GM19463 (cell line): Measurements from ENCODE around the gene GALE.
"Not testable (repeated sequence)": the region's sequence is repeated elsewhere in the genome, so short reads cannot be mapped to it uniquely, and the experiment has no call there.

ENCODE experiments used
- ATAC-seq: cut with Tn5 transposase; IDR thresholded peaks from one replicate; pipeline ENCODE4 v1.9.1; 2021; ENCODE audit warnings: mild to moderate bottlenecking, moderate library complexity; ENCODE audit not compliant: unreplicated experiment

GALE gene

GRCh38 chr1:23800400-23801337 is at the start of gene GALE:
Gene GALE, minus strand, starts transcription at chr1:23800754. Its CDS starts 1,747 bp downstream, at chr1:23799007.
- peak; percentile 92 for ATAC-seq

GRCh38 chr1:23848673-23849616 is 48.4 kb upstream of the GALE start:
- no peak for ATAC-seq

- not testable (repeated sequence) for ATAC-seq
Measured at GRCh38 chr1:23847482-23848095, 47.0 kb upstream of the GALE start.

GRCh38 chr1:23845163-23845562 is 44.6 kb upstream of the GALE start:
- ATAC-seq, result no peak

- no peak for ATAC-seq
Measured at GRCh38 chr1:23843644-23844043, 43.1 kb upstream of the GALE start.

GRCh38 chr1:23838401-23838866 is 37.9 kb upstream of the GALE start:
- peak; percentile 47 for ATAC-seq

GRCh38 chr1:23837908-23838307 is 37.4 kb upstream of the GALE start:
- ATAC-seq, result no peak

- no peak for ATAC-seq
Measured at GRCh38 chr1:23836037-23836436, 35.5 kb upstream of the GALE start.

- ATAC-seq, result not testable (repeated sequence)
Measured at GRCh38 chr1:23834156-23834555, 33.6 kb upstream of the GALE start.

- no peak for ATAC-seq
Measured at GRCh38 chr1:23827717-23828116, 27.2 kb upstream of the GALE start.

- ATAC-seq, result not testable (repeated sequence)
Measured at GRCh38 chr1:23826590-23826989, 26.0 kb upstream of the GALE start.

GRCh38 chr1:23825762-23826522 is 25.4 kb upstream of the GALE start:
- ATAC-seq, result no peak

- peak; percentile 85 for ATAC-seq
Measured at GRCh38 chr1:23825076-23825761, 24.7 kb upstream of the GALE start, which contains the start of gene HMGCL. Gene HMGCL, minus strand, starts transcription at chr1:23825429. Its CDS starts 14 bp downstream, at chr1:23825415.

GRCh38 chr1:23824711-23825075 is 24.1 kb upstream of the GALE start:
- no peak for ATAC-seq

- no peak for ATAC-seq
Measured at GRCh38 chr1:23823767-23824166, 23.2 kb upstream of the GALE start.

GRCh38 chr1:23817633-23818032 is 17.1 kb upstream of the GALE start:
- no peak for ATAC-seq

- ATAC-seq, result no peak
Measured at GRCh38 chr1:23816906-23817305, 16.4 kb upstream of the GALE start.

- no peak for ATAC-seq
Measured at GRCh38 chr1:23816361-23816760, 15.8 kb upstream of the GALE start.

GRCh38 chr1:23814016-23814415 is 13.5 kb upstream of the GALE start:
- no peak for ATAC-seq
